Smooth muscle cell (in vitro differentiated cells): ENCODE results near the gene ASMTL. TPM values are rescaled to one million over a fixed set of nuclear protein-coding genes. Genes with fewer than 3 reads are reported as not detected.
"Not testable (repeated sequence)": the region's sequence is repeated elsewhere in the genome, so short reads cannot be mapped to it uniquely, and the experiment has no call there.

ENCODE experiments used
- DNase-seq: peaks from one replicate; lab custom pipeline; 2025; ENCODE audit not compliant: unreplicated experiment; lab: John Stamatoyannopoulos, UW
- H2AFZ ChIP-seq: fragments of 200-600 bp; sonication (generic); 2 replicates; pipeline ENCODE4 v1.6.0; 2016; ENCODE audit warnings: antibody characterized with exemption, low read depth, mild to moderate bottlenecking
- H3F3A ChIP-seq: fragments of 200-600 bp; sonication (generic); 2 replicates; pipeline ENCODE4 v1.6.0; 2017; ENCODE audit warnings: antibody characterized with exemption, low read depth
- H3K27ac ChIP-seq: fragments of 200-600 bp; sonication (generic); 2 replicates; pipeline ENCODE4 v1.5.1; 2016; ENCODE audit warnings: low read depth, mild to moderate bottlenecking
- H3K27me3 ChIP-seq: fragments of 200-600 bp; sonication (generic); 2 replicates; pipeline ENCODE4 v1.6.1; 2016; ENCODE audit warnings: low read depth, mild to moderate bottlenecking
- H3K36me3 ChIP-seq: fragments of 200-600 bp; sonication (generic); 2 replicates; pipeline ENCODE4 v1.5.1; 2016; ENCODE audit warnings: low read depth
- H3K4me1 ChIP-seq: fragments of 200-600 bp; sonication (generic); 2 replicates; pipeline ENCODE4 v1.5.1; 2016; ENCODE audit warnings: low read depth
- H3K4me2 ChIP-seq: fragments of 200-600 bp; sonication (generic); 2 replicates; pipeline ENCODE4 v1.6.0; 2016; ENCODE audit warnings: mild to moderate bottlenecking
- H3K4me3 ChIP-seq: fragments of 200-600 bp; sonication (generic); 2 replicates; pipeline ENCODE4 v1.5.1; 2016; ENCODE audit warnings: mild to moderate bottlenecking
- H3K79me2 ChIP-seq: fragments of 200-600 bp; sonication (generic); 2 replicates; pipeline ENCODE4 v1.6.0; 2016; ENCODE audit warnings: low read depth, mild to moderate bottlenecking
- H3K9ac ChIP-seq: fragments of 200-600 bp; sonication (generic); 2 replicates; pipeline ENCODE4 v1.6.0; 2016; ENCODE audit warnings: low read depth
- H3K9me3 ChIP-seq: fragments of 200-600 bp; sonication (generic); replicated peaks from 2 replicates; pipeline ENCODE4 v1.5.1; 2016; ENCODE audit warnings: low read depth
- H4K20me1 ChIP-seq: fragments of 200-600 bp; sonication (generic); 2 replicates; pipeline ENCODE4 v1.6.0; 2016; ENCODE audit warnings: low read depth
- WGBS: methylation state at CpG from one replicate; pipeline ENCODE4 v1.1.7; 2016; ENCODE audit warnings: low lambda C conversion rate; 5-methylcytosine and 5-hydroxymethylcytosine counted together
- polyA plus RNA-seq: library from polyadenylated mRNA; unstranded; fragments of >200 nt; fragmentation: Nextera tagmentation; extraction: Ambion mirVana; gene quantifications from 2 replicates; pipeline ENCODE4 v1.2.1, GENCODE V29; 2016
- total RNA-seq: library from RNA; depleted of rRNA; stranded (reverse); fragments of >200 nt; gene quantifications from 2 replicates; pipeline ENCODE4 v1.2.3, GENCODE V29; 2014
- TF ChIP-seq, protein P1 (sequence below): fragments of 200-600 bp; sonication (generic); IDR thresholded peaks from 2 replicates; pipeline ENCODE4 v1.5.1; 2017; ENCODE audit warnings: borderline replicate concordance, mild to moderate bottlenecking, antibody characterized with exemption; ENCODE audit not compliant: insufficient read depth, poor library complexity, severe bottlenecking

ASMTL gene
- total and polyA plus RNA-seq, 2 experiments from 2014 or later = 20.0 to 50.5 TPM

DNA sequence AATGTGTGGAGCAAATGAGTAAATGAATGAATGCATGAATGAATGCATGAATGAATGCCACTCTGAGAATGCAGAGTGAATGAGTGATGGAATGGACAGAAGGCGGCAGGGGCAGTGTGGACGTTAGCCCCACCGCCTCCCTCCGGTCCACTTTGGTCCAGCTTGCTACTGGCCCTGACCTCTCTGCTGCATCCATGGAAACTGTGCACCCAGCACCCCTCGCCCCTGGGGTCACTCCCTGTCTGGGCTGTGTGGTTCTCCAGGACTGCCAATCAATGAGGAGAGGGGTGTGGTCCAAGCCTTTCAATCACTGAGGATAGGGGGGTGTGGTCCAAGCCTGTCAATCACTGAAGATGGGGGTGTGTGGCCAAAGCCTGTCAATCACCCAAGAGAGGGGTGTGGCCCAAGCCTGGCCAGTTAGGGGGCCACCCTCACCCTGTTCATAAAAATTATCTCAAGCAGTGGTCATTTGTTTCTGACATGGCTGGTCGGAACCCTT, 39.2 kb upstream of the ASMTL start:
- DNase-seq = no peak
- H3F3A ChIP-seq = no peaks in the 10 kb centered on the region
- no peak overlapping the region for H2AFZ ChIP-seq
- H3K4me1 ChIP-seq = no peaks in the 10 kb centered on the region
- no peaks in the 10 kb centered on the region for H4K20me1 ChIP-seq
- H3K9ac ChIP-seq = no peak overlapping the region
- WGBS = 78% methylated on average over 2 of the region's 6 CpGs
- H3K9me3 ChIP-seq = no peaks in the 10 kb centered on the region
- H3K4me2 ChIP-seq = no peak overlapping the region
- no peak overlapping the region for H3K27ac ChIP-seq
- H3K27me3 ChIP-seq = no peaks in the 10 kb centered on the region
- H3K36me3 ChIP-seq = no peaks in the 10 kb centered on the region
- TF ChIP-seq, protein P1, sequence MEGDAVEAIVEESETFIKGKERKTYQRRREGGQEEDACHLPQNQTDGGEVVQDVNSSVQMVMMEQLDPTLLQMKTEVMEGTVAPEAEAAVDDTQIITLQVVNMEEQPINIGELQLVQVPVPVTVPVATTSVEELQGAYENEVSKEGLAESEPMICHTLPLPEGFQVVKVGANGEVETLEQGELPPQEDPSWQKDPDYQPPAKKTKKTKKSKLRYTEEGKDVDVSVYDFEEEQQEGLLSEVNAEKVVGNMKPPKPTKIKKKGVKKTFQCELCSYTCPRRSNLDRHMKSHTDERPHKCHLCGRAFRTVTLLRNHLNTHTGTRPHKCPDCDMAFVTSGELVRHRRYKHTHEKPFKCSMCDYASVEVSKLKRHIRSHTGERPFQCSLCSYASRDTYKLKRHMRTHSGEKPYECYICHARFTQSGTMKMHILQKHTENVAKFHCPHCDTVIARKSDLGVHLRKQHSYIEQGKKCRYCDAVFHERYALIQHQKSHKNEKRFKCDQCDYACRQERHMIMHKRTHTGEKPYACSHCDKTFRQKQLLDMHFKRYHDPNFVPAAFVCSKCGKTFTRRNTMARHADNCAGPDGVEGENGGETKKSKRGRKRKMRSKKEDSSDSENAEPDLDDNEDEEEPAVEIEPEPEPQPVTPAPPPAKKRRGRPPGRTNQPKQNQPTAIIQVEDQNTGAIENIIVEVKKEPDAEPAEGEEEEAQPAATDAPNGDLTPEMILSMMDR = no peak
- no peak overlapping the region for H3K4me3 ChIP-seq
- no peaks in the 10 kb centered on the region for H3K79me2 ChIP-seq

DNA sequence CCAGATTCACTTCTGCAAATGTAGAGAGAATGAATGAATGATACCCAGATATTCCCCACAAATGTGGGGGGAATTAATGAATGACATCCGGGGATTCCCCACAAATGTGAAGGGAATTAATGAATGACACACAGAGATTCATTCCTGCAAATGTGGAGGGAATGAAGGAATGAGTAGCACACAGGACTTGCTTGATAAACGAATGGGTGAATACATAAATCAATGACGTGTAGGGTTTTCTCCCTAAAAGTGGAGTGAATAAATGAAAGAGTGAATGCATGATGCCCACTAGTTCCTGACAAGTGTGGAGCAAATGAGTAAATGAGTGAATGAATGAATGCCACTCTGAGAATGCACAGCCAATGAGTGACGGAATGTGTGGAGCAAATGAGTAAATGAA, 38.5 kb upstream of the ASMTL start:
- not testable (repeated sequence) for H3K27ac ChIP-seq, H3K36me3 ChIP-seq, H3K9me3 ChIP-seq, H3K79me2 ChIP-seq, DNase-seq, H2AFZ ChIP-seq, H3K4me1 ChIP-seq, H3K4me2 ChIP-seq, H4K20me1 ChIP-seq, H3K4me3 ChIP-seq, H3F3A ChIP-seq, H3K27me3 ChIP-seq, H3K9ac ChIP-seq
- 92% methylated on average over 4 of the region's 4 CpGs for WGBS

DNA sequence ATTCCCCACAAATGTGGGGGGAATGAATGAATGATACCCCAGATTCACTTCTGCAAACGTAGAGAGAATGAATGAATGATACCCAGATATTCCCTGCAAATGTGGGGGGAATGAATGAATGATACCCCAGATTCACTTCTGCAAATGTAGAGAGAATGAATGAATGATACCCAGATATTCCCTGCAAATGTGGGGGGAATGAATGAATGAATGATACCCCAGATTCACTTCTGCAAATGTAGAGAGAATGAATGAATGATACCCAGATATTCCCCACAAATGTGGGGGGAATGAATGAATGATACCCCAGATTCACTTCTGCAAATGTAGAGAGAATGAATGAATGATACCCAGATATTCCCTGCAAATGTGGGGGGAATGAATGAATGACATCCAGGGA, 38.0 kb upstream of the ASMTL start:
- H3K9me3 ChIP-seq, H3K4me3 ChIP-seq, H3K27ac ChIP-seq, H3K9ac ChIP-seq, H3K27me3 ChIP-seq, H2AFZ ChIP-seq, H3K79me2 ChIP-seq, H3K4me1 ChIP-seq, H3K36me3 ChIP-seq, H3K4me2 ChIP-seq, H4K20me1 ChIP-seq, DNase-seq, H3F3A ChIP-seq: not testable (repeated sequence)
- WGBS = 94% methylated on average over 1 of the region's 1 CpG

DNA sequence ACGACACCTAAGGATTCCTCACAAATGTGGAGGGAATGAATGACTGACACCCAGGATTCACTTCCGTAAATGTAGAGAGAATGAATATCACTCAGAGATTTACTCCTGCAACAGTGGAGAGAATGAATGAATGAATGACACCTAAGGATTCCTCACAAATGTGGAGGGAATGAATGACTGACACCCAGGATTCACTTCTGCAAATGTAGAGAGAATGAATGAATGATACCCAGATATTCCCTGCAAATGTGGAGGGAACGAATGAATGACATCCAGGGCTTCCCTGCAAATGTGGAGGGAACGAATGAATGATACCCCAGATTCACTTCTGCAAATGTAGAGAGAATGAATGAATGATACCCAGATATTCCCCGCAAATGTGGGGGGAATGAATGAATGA, 36.6 kb upstream of the ASMTL start:
- WGBS = 82% methylated on average over 5 of the region's 5 CpGs
- H3F3A ChIP-seq, H2AFZ ChIP-seq, H3K4me2 ChIP-seq, H4K20me1 ChIP-seq, H3K36me3 ChIP-seq, DNase-seq, H3K9me3 ChIP-seq, H3K4me3 ChIP-seq, H3K4me1 ChIP-seq, H3K27me3 ChIP-seq, H3K79me2 ChIP-seq, H3K9ac ChIP-seq, H3K27ac ChIP-seq: not testable (repeated sequence)

DNA sequence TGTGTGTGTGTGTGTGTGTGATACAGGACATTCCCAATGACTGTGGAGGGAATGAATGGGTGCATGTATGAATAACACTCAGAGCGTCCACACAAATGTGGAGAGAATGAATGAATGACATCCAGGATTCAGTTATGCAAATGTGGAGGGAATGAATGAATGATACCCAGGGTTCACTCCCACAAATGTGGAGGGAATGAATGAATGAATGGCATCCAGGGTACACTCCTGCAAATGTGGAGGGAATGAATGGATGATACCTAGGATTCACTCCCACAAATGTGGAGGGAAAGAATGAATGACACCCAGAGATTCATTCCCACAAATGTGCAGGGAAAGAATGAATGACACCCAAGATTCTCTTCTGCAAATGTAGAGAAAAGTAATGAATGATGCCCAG, 36.0 kb upstream of the ASMTL start:
- no peak for DNase-seq
- Histone ChIP-seq H2AFZ (no peak overlapping the region), H3K36me3 (no peaks in the 10 kb centered on the region), H3K27me3 (no peaks in the 10 kb centered on the region), H3K79me2 (no peaks in the 10 kb centered on the region), H3K9ac (no peak overlapping the region), H4K20me1 (no peaks in the 10 kb centered on the region), H3K4me1 (no peaks in the 10 kb centered on the region), H3F3A (no peaks in the 10 kb centered on the region), H3K9me3 (no peaks in the 10 kb centered on the region), H3K27ac (no peak overlapping the region), H3K4me3 (no peak overlapping the region), H3K4me2 (no peak overlapping the region)
- 96% methylated on average over 1 of the region's 1 CpG for WGBS
- TF ChIP-seq, protein P1 = no peak
